ENCODE data around the gene PCNX4.

DNA sequence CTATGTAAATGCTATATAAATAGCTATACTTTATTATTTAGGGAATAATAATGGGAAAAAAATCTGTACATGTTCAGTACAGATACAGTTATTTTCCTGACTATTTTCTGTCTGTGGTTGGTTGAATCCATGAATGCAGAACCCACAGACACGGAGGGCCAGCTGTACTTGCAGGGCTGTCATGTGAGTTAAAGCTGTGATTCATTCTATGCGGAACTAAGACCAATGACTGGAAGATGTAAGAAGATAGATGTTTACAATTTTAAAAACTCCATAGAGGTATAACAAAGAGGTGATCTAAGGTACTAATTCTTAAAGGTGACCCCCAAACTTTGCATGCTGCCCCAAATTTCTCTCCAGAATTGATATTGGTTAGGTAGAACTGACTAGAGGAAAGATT lies 14.6 kb downstream of the PCNX4 start:
- TF ChIP-seq EZH2phosphoT487 (IDR thresholded peaks at IDR 0.05; ENCODE audit: borderline replicate concordance) (no peak), CTCF (IDR thresholded peaks at IDR 0.05 in 2 of 3, conservative IDR thresholded peaks at IDR 0.05 in 1 of 3; ENCODE audit: borderline replicate concordance in 1 of 3, insufficient read depth in 1 of 3, low read depth in 2 of 3, low read length in 2 of 3) (no peak), EGR1 (IDR thresholded peaks at IDR 0.05; ENCODE audit: low read depth) (no peak), ZFX (IDR thresholded peaks at IDR 0.05) (no peak), SRF (IDR thresholded peaks at IDR 0.05; ENCODE audit: low read depth) (no peak), EZH2 (IDR thresholded peaks at IDR 0.05) (no peak), ZNF274 (IDR thresholded peaks at IDR 0.05; ENCODE audit: low read depth, low read length) (no peak), POLR2A (IDR thresholded peaks at IDR 0.05; ENCODE audit: borderline replicate concordance, extremely low read depth, insufficient read depth, insufficient read length) (no peak), POLR2AphosphoS5 (IDR thresholded peaks at IDR 0.05; ENCODE audit: low read depth, low read length) (no peak), JUND (IDR thresholded peaks at IDR 0.05) (no peak)
- TF ChIP-seq, protein P1, sequence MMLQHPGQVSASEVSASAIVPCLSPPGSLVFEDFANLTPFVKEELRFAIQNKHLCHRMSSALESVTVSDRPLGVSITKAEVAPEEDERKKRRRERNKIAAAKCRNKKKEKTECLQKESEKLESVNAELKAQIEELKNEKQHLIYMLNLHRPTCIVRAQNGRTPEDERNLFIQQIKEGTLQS (IDR thresholded peaks at IDR 0.05) = no peak

All from HCT116 (cell line).